Fibroblast of mammary gland (primary cell): Measurements from ENCODE around the gene SKIC8.

Experiments
- DNase-seq: peaks from one replicate; pipeline ENCODE4 v3.0.0-alpha.2; 2010; ENCODE audit warnings: low read depth
- H3K4me3 ChIP-seq: 2 replicates; pipeline ENCODE4 v1.5.1; 2011; ENCODE audit warnings: low read depth, mild to moderate bottlenecking, low read length, moderate library complexity; ENCODE audit not compliant: control insufficient read depth
- TF ChIP-seq, protein P1 (sequence below): conservative IDR thresholded peaks from 2 replicates; pipeline ENCODE4 v1.5.1; 2011; ENCODE audit warnings: low read depth, low read length, inconsistent platforms; ENCODE audit not compliant: control insufficient read depth, insufficient read depth

SKIC8 gene

DNA sequence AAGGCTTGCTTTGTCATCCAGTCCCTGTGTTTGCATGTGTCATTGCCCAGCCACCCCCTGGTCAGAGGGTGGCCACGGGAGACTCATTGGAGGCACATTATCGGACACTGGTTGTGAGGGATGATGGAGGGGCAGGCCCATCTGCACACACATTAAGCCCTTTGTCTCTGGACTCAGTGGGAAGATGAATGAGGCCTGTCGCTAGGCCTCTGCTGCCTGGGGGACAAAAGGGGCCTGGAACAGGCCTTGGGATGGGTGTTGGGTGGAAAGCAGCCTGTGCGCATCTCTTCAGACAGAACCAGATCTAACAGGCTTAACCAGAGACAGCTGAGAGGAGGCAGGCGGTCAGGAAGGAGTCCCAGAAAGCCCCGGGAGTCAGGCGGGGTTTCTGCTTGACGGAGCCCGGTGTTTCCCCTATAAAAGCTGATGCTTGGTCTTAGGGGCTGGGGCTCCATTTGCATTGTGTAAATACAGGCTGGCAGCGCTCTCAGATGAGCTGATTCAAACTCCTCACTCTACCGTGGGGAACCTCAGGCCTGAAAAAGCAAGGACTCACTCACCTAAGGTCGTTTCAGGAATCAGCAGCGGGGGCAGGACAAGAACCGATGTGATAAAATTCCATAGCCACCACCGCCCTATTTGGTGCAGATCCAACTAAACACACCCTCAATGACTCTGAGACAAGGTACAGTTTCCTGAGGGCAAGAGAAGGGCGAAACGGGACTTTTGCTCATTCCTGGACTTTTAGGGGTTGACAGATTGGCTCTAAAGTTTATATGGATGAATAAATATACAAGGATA, 17.1 kb upstream of the SKIC8 start:
- H3K4me3 ChIP-seq: no peak overlapping the region
- TF ChIP-seq, protein P1, sequence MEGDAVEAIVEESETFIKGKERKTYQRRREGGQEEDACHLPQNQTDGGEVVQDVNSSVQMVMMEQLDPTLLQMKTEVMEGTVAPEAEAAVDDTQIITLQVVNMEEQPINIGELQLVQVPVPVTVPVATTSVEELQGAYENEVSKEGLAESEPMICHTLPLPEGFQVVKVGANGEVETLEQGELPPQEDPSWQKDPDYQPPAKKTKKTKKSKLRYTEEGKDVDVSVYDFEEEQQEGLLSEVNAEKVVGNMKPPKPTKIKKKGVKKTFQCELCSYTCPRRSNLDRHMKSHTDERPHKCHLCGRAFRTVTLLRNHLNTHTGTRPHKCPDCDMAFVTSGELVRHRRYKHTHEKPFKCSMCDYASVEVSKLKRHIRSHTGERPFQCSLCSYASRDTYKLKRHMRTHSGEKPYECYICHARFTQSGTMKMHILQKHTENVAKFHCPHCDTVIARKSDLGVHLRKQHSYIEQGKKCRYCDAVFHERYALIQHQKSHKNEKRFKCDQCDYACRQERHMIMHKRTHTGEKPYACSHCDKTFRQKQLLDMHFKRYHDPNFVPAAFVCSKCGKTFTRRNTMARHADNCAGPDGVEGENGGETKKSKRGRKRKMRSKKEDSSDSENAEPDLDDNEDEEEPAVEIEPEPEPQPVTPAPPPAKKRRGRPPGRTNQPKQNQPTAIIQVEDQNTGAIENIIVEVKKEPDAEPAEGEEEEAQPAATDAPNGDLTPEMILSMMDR: no peak
- no peak for DNase-seq

DNA sequence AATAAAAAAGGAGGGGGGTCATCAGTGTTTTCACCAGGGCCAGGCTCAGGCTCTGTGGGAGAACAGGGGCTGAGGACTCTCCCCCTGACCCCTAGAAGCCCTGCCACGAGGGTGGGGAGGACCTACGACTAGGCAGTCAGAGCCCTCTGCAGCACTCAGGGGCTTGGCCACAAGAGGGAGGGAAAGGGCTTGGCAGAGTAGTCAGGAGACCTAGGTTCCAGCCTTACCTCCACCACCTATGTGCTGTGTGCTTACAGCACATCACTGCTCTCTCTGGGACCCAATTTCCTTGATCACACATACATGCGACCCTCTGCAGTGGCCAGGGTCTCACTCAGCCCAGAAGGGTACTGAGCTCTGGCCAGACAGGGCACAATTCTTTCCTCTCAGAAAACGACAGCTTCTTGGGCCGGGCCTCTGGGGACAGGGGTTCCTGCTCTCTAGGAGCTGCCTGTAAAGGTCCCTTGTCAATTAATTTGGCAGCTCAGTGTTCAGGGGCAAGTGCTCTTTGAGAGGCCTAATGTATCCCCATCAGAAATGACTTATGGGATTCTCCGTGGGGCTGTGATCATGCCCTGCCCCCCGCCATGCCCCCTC, 16.4 kb upstream of the SKIC8 start:
- TF ChIP-seq, protein P1: no peak
- H3K4me3 ChIP-seq: no peak overlapping the region
- DNase-seq: no peak

DNA sequence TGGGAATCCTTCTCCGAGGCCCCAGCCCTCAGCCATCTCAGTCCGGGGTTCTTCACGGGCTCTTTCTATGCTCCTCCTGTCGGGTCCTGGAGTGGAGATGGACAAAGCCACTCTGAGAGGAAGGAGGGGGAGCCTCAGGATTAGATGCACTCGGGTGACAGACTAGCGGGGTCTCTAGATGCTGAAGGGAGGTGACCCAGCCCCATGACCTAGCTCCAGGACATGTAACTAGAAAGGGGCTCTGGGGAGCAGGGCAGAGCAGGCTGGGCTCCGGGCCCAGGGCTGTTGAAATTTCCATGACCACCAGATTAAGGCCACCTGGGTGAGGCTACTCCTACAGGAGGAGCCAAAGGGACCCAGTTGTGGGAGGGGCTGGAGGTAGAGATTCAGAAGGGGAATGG, 14.8 kb upstream of the SKIC8 start:
- DNase-seq: no peak
- H3K4me3 ChIP-seq: no peak overlapping the region
- TF ChIP-seq, protein P1: no peak

DNA sequence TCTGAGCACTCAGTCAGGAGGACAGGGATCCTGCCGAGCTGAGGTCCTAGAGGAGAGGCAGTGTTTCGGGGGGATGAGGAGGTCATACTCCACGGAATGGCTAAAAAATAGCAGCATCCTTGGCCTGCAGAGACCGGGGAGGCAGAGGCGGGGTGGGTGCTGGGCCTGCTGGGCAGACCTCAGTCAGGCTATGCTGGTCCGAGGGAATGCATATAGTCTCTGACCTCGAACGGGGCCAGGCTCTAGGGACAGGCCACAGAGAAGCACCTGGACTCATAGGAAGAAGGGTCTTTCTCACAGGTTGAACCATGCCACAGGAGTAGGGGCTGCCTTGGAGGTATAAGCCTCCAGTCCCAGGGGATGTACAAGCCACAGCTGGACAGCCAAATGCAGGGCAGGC, 14.0 kb upstream of the SKIC8 start:
- DNase-seq: no peak
- no peak overlapping the region for H3K4me3 ChIP-seq
- TF ChIP-seq, protein P1: no peak

DNA sequence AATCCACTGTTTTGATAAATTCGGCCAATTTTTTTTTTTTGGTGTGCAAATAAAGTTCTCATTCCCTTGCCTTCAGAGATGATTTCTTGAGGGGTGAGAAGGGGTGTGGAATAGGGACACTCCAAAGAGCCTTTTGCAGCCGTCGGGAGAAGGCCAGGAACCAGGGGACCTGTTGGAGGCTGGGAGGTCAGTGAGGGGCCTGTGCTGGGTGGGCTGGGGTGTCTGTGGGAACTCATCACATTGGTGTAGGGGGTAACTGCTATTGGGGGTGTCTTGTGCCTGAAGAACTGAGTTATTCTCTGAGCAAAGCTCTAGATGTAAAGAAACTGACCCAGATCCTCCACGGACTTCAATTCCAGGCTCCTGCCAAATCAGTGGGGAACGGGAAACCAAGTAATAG, 13.5 kb upstream of the SKIC8 start:
- DNase-seq: no peak
- TF ChIP-seq, protein P1: no peak
- H3K4me3 ChIP-seq: no peak overlapping the region

DNA sequence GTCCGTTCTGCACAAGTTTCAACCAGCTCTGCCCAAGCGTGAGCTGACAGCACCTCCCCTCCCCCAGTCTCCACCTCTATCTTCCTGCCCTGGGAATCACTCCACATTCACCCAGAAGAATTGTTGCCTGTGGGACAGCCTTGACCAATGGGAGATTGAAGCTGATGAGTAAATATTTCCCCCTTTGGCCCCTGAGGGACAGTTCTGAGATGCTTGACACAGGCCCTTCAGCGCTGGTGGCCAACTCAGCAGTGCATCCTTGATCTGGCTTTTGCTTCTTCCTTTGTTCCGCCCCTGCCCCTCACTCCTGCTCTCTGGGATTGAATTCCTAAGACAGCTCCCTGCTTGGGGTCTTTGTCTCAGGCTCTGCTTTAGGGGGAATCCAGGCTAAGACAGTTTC, 13.1 kb upstream of the SKIC8 start:
- no peak for DNase-seq
- TF ChIP-seq, protein P1: no peak
- H3K4me3 ChIP-seq: no peak overlapping the region
